ENCODE results near the gene FAM8A1. TPM values are rescaled to one million over a fixed set of nuclear protein-coding genes. Genes with fewer than 3 reads are reported as not detected.

The FAM8A1 gene
- total RNA-seq, 2 experiments from 2014 or later = 6.5 to 11.8 TPM

- no TSS peak for BruUV-seq (replicated peaks)
- no peaks in the 10 kb centered on the region for H3K9me2 ChIP-seq (ENCODE audit: insufficient read depth, low read length)
- CTCF ChIA-PET (ENCODE audit: unreplicated experiment) = no interaction called here
Measured at GRCh38 chr6:17612048-17612447, 11.9 kb downstream of the FAM8A1 start.

GRCh38 chr6:17615794-17616193 is 15.7 kb downstream of the FAM8A1 start:
- H3K27ac ChIP-seq (ENCODE audit: low read depth, low read length, poor library complexity, severe bottlenecking) = no peak overlapping the region
- POLR2A ChIA-PET = interaction anchor here (0.6 kb wide), 2 partner anchors 88 to 644 kb away, joined by 3 read pairs; no protein-coding TSS in a partner anchor
- no TSS peak for BruUV-seq (replicated peaks)
- TF ChIP-seq, protein P1, sequence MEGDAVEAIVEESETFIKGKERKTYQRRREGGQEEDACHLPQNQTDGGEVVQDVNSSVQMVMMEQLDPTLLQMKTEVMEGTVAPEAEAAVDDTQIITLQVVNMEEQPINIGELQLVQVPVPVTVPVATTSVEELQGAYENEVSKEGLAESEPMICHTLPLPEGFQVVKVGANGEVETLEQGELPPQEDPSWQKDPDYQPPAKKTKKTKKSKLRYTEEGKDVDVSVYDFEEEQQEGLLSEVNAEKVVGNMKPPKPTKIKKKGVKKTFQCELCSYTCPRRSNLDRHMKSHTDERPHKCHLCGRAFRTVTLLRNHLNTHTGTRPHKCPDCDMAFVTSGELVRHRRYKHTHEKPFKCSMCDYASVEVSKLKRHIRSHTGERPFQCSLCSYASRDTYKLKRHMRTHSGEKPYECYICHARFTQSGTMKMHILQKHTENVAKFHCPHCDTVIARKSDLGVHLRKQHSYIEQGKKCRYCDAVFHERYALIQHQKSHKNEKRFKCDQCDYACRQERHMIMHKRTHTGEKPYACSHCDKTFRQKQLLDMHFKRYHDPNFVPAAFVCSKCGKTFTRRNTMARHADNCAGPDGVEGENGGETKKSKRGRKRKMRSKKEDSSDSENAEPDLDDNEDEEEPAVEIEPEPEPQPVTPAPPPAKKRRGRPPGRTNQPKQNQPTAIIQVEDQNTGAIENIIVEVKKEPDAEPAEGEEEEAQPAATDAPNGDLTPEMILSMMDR (conservative IDR thresholded peaks at IDR 0.05; ENCODE audit: low read length) = no peak
- TF ChIP-seq EZH2phosphoT487 (IDR thresholded peaks at IDR 0.05; ENCODE audit: borderline replicate concordance, low read depth, low read length) = no peak
- peaks cover 7% of the 10 kb centered on the region; the same call in 1 of the 2 replicates for H4K20me1 ChIP-seq (ENCODE audit: insufficient read depth, low read length)
- intact Hi-C loops (cut with micrococcal nuclease; ENCODE audit: unreplicated experiment) = no loop called here
- CTCF ChIA-PET (ENCODE audit: unreplicated experiment) = no interaction called here
- H3K9me3 ChIP-seq (ENCODE audit: low read length) = no peaks in the 10 kb centered on the region
- H3K36me3 ChIP-seq (ENCODE audit: insufficient read depth, low read length) = peaks cover 90% of the 10 kb centered on the region
- H3K4me3 ChIP-seq (ENCODE audit: low read depth, low read length, poor library complexity, severe bottlenecking) = no peak overlapping the region
- no peak overlapping the region for H2AFZ ChIP-seq (ENCODE audit: low read length)
- H3K4me2 ChIP-seq (ENCODE audit: low read length) = no peak overlapping the region
- peaks cover 6% of the 10 kb centered on the region for H3K4me1 ChIP-seq (ENCODE audit: insufficient read depth, low read length, poor library complexity, severe bottlenecking)
- H3K9me2 ChIP-seq (ENCODE audit: insufficient read depth, low read length) = no peaks in the 10 kb centered on the region
- DNase-seq (ENCODE audit: low spot score) = no peak
- H3K79me2 ChIP-seq (ENCODE audit: insufficient read depth, low read depth, low read length) = peaks cover 32% of the 10 kb centered on the region; the same call in 1 of the 2 replicates

More at GRCh38 chr6:17612048-17612447, 11.9 kb downstream of the FAM8A1 start:
- POLR2A ChIA-PET = interaction anchor here (1.0 to 3.2 kb wide), 2 partner anchors 10 to 42 kb away, joined by 3 to 28 read pairs; partner anchors contain the start of gene FAM8A1
- H3K4me2 ChIP-seq (ENCODE audit: low read length) = no peak overlapping the region
- DNase-seq (ENCODE audit: low spot score) = no peak
- no peak overlapping the region for H3K4me3 ChIP-seq (ENCODE audit: low read depth, low read length, poor library complexity, severe bottlenecking)
- intact Hi-C loops (cut with micrococcal nuclease; ENCODE audit: unreplicated experiment) = no loop called here
- H3K79me2 ChIP-seq (ENCODE audit: insufficient read depth, low read depth, low read length) = no peaks in the 10 kb centered on the region
- no peak overlapping the region for H3K27ac ChIP-seq (ENCODE audit: low read depth, low read length, poor library complexity, severe bottlenecking)
- TF ChIP-seq, protein P1 (conservative IDR thresholded peaks at IDR 0.05; ENCODE audit: low read length) = no peak
- TF ChIP-seq EZH2phosphoT487 (IDR thresholded peaks at IDR 0.05; ENCODE audit: borderline replicate concordance, low read depth, low read length) = no peak
- no peak overlapping the region for H2AFZ ChIP-seq (ENCODE audit: low read length)
- no peaks in the 10 kb centered on the region; the same call in 1 of the 2 replicates for H4K20me1 ChIP-seq (ENCODE audit: insufficient read depth, low read length)
- H3K9me3 ChIP-seq (ENCODE audit: low read length) = no peaks in the 10 kb centered on the region
- H3K4me1 ChIP-seq (ENCODE audit: insufficient read depth, low read length, poor library complexity, severe bottlenecking) = no peaks in the 10 kb centered on the region
- peaks cover 87% of the 10 kb centered on the region for H3K36me3 ChIP-seq (ENCODE audit: insufficient read depth, low read length)

GRCh38 chr6:17621003-17621402 is 20.9 kb downstream of the FAM8A1 start:
- Histone ChIP-seq H2AFZ (ENCODE audit: low read length) (no peak overlapping the region), H4K20me1 (ENCODE audit: insufficient read depth, low read length) (peaks cover 8% of the 10 kb centered on the region; the same call in 1 of the 2 replicates), H3K27ac (ENCODE audit: low read depth, low read length, poor library complexity, severe bottlenecking) (peak overlapping the region; percentile 52), H3K79me2 (ENCODE audit: insufficient read depth, low read depth, low read length) (peaks cover 84% of the 10 kb centered on the region; the same call in 1 of the 2 replicates), H3K4me2 (ENCODE audit: low read length) (peak overlapping the region; percentile 37), H3K4me1 (ENCODE audit: insufficient read depth, low read length, poor library complexity, severe bottlenecking) (peaks cover 22% of the 10 kb centered on the region), H3K4me3 (ENCODE audit: low read depth, low read length, poor library complexity, severe bottlenecking) (no peak overlapping the region), H3K36me3 (ENCODE audit: insufficient read depth, low read length) (peaks cover 97% of the 10 kb centered on the region), H3K9me3 (ENCODE audit: low read length) (no peaks in the 10 kb centered on the region), H3K9me2 (ENCODE audit: insufficient read depth, low read length) (no peaks in the 10 kb centered on the region)
- ChIA-PET POLR2A (interaction anchor here (0.6 to 2.3 kb wide), 5 partner anchors 13 to 57 kb away, joined by 3 to 10 read pairs (median 5); partner anchors contain the start of gene FAM8A1), CTCF (ENCODE audit: unreplicated experiment) (no interaction called here)
- BruUV-seq (replicated peaks) = no TSS peak
- TF ChIP-seq EZH2phosphoT487 (IDR thresholded peaks at IDR 0.05; ENCODE audit: borderline replicate concordance, low read depth, low read length) = no peak
- TF ChIP-seq, protein P1 (conservative IDR thresholded peaks at IDR 0.05; ENCODE audit: low read length) = no peak
- DNase-seq (ENCODE audit: low spot score) = peak; percentile 24
- intact Hi-C loops (cut with micrococcal nuclease; ENCODE audit: unreplicated experiment) = no loop called here

Measured in OCI-LY7 (cell line).